Osteocyte (in vitro differentiated cells): ENCODE results near the gene NECTIN2. TPM values are rescaled to one million over a fixed set of nuclear protein-coding genes. Genes with fewer than 3 reads are reported as not detected.

ENCODE experiments used
- DNase-seq: peaks from one replicate; pipeline ENCODE4 v3.0.0; 2021; ENCODE audit warnings: mixed read lengths; ENCODE audit not compliant: unreplicated experiment; ENCODE audit errors: extremely low spot score
- H3K27ac Mint-ChIP-seq: one replicate; pipeline ENCODE4 v1.8.0; 2021; ENCODE audit warnings: mild to moderate bottlenecking, mixed read lengths; ENCODE audit not compliant: unreplicated experiment
- H3K27me3 Mint-ChIP-seq: one replicate; pipeline ENCODE4 v1.8.0; 2021; ENCODE audit warnings: mixed read lengths; ENCODE audit not compliant: unreplicated experiment
- H3K36me3 Mint-ChIP-seq: one replicate; pipeline ENCODE4 v1.8.0; 2021; ENCODE audit warnings: mixed read lengths; ENCODE audit not compliant: unreplicated experiment
- H3K4me1 Mint-ChIP-seq: one replicate; pipeline ENCODE4 v1.8.0; 2021; ENCODE audit warnings: mixed read lengths; ENCODE audit not compliant: unreplicated experiment
- H3K4me3 Mint-ChIP-seq: one replicate; pipeline ENCODE4 v1.8.0; 2021; ENCODE audit warnings: mild to moderate bottlenecking, moderate library complexity, mixed read lengths; ENCODE audit not compliant: unreplicated experiment
- H3K9me3 Mint-ChIP-seq: one replicate; pipeline ENCODE4 v1.8.0; 2021; ENCODE audit warnings: mixed read lengths; ENCODE audit not compliant: unreplicated experiment
- CTCF ChIP-seq: fragments of 200-600 bp; sonication (generic); IDR thresholded peaks from 2 replicates; pipeline ENCODE4 v1.5.0; 2021; ENCODE audit warnings: antibody characterized with exemption, mild to moderate bottlenecking, moderate library complexity
- total RNA-seq: library from RNA; stranded (reverse); gene quantifications from 2 replicates; pipeline ENCODE4 v1.2.1, GENCODE V29; 2021

Gene NECTIN2
- total RNA-seq, 1 donor from 2014 or later: 117 TPM

- peaks cover 18% of the 10 kb centered on the region for H3K27me3 Mint-ChIP-seq
Observed at GRCh38 chr19:44803442-44804428, 42.4 kb upstream of the NECTIN2 start.

GRCh38 chr19:44806291-44806690 lies 39.8 kb upstream of the NECTIN2 start:
- Mint-ChIP-seq H3K36me3 (no peaks in the 10 kb centered on the region), H3K4me1 (peaks cover 29% of the 10 kb centered on the region), H3K27me3 (peaks cover 18% of the 10 kb centered on the region), H3K4me3 (no peak overlapping the region), H3K27ac (peak overlapping the region; percentile 57), H3K9me3 (no peaks in the 10 kb centered on the region)
- no peak for DNase-seq
- no peak for TF ChIP-seq CTCF

More at GRCh38 chr19:44803442-44804428, 42.4 kb upstream of the NECTIN2 start:
- no peak overlapping the region for H3K4me3 Mint-ChIP-seq
- DNase-seq: no peak
- TF ChIP-seq CTCF: no peak
- H3K4me1 Mint-ChIP-seq: peaks cover 12% of the 10 kb centered on the region
- no peak overlapping the region for H3K27ac Mint-ChIP-seq
- H3K9me3 Mint-ChIP-seq: no peaks in the 10 kb centered on the region
- no peaks in the 10 kb centered on the region for H3K36me3 Mint-ChIP-seq

- TF ChIP-seq CTCF: no peak
- Mint-ChIP-seq H3K27me3 (peaks cover 18% of the 10 kb centered on the region), H3K36me3 (no peaks in the 10 kb centered on the region), H3K9me3 (no peaks in the 10 kb centered on the region), H3K4me1 (peaks cover 29% of the 10 kb centered on the region), H3K27ac (no peak overlapping the region), H3K4me3 (no peak overlapping the region)
- DNase-seq: no peak
Observed at GRCh38 chr19:44807162-44807561, 38.9 kb upstream of the NECTIN2 start.

- no peaks in the 10 kb centered on the region for H3K36me3 Mint-ChIP-seq
- peak overlapping the region; percentile 53 for H3K4me3 Mint-ChIP-seq
- peaks cover 29% of the 10 kb centered on the region for H3K4me1 Mint-ChIP-seq
- peak; percentile 61 for TF ChIP-seq CTCF
- peak overlapping the region; percentile 51 for H3K27ac Mint-ChIP-seq
- DNase-seq: no peak
- H3K9me3 Mint-ChIP-seq: no peaks in the 10 kb centered on the region
- H3K27me3 Mint-ChIP-seq: peaks cover 18% of the 10 kb centered on the region
Observed at GRCh38 chr19:44807652-44808462, 38.2 kb upstream of the NECTIN2 start.
